Measurements from ENCODE around the gene GRIN1.

- TF ChIP-seq CTCF (conservative IDR thresholded peaks at IDR 0.05) (no peak), EZH2 (IDR thresholded peaks at IDR 0.05; ENCODE audit: low read depth) (no peak)
Measured at GRCh38 chr9:137128158-137128861, 10.6 kb upstream of the GRIN1 start.
